Fibroblast of skin of right quadriceps (primary cell): ENCODE results near the gene SRGAP1.
"Not testable (repeated sequence)": the region's sequence is repeated elsewhere in the genome, so short reads cannot be mapped to it uniquely, and the experiment has no call there.

ENCODE experiments used
- DNase-seq: peaks from one replicate; pipeline ENCODE4 v3.0.0-alpha.2; 2013

SRGAP1 gene

DNA sequence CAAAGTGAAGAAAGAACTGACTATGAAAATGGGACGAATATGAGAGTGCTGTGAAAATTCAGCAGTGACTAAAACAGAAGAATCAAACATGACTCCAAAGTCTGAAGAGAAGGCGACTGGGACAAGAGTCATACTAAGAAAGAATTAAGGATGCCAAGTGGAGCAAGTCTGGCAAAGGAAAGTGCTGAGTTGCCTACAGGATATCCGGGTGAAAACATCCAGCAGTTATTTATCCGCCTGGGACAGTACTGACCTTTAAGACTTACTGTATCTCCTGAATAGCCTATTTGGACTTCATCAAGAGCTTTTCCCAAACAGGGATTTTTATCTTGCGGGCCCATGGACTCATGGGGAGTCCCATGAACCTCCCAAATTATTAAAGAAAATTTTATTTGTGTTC lies 336.5 kb downstream of the SRGAP1 start:
- DNase-seq = peak; percentile 62

DNA sequence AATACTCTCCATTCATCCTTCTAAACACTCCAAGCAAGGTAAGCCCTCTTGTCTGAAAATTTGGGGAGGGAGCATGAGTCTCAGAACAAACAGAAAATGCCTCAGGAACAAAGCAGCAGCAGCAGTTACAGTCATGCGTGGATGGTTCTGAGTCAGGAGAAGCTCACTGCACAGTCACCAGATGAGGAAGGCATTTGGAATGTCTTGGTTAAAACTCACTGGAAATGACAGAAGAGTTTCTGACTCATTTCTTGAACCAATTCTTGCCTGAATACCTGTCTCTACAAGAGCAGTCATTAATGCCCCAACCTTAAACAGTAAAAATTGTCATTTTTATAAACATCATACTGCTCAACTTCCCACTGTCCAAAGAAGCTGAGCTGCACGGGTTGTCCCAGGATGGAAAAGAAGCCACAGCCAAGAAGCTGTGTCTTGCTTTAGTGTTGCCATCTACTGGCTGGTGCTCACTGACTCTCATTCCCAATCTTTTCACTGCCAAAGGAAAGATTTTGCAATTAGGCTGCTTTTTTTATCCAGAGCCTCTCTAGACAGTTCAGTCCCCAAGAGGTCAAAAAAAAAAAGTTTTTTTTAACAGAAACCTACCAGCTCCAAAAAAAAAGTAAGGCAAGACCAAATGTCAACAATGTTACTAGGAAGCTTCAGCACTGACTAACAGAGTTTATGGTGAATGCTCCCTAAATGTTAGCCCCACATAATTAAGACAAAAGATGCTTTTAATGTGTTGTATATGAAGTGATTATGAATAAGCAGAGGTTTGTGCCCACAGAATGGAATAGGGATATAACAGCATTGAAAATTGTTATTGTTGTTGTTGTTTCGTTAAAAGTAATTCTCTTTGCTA lies 337.2 kb downstream of the SRGAP1 start:
- peak; percentile 98 for DNase-seq

DNA sequence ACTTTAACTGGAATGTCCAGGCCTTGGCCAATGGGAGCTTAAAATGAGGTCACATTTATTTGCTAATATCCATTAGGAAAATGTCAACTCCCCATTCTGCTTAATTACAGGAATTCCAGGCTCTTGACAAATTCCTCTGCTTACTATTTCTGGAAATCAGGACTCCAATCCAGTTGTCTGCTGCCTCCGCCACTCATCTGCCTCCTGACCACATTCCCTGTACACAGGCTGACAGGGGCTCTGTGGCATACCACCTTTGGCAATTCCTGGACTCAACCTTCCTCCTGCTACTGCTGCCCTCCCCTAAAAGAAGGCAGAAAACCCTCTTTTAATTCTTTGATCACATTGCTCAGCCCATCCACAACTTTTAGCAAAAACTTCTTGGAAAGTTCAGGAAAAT lies 339.7 kb downstream of the SRGAP1 start:
- DNase-seq = no peak

DNA sequence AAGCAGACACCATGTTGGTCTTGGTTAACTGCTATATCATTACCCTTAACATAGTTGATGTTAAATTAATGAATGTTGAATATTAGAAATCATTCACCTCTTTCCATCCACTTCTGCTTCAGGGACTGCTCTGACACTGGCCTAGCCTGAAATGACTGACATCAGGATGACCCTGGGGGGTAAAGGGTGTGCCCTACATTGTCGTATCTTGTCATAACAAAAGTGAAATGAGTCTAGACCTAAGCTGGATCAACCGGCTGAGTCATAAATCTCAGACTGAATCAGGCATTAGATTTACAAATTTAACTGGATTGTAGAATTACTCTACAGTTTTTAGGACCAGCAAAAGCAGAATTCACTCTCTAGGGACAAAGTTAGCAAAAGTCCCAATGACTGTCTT lies 342.3 kb downstream of the SRGAP1 start:
- no peak for DNase-seq

DNA sequence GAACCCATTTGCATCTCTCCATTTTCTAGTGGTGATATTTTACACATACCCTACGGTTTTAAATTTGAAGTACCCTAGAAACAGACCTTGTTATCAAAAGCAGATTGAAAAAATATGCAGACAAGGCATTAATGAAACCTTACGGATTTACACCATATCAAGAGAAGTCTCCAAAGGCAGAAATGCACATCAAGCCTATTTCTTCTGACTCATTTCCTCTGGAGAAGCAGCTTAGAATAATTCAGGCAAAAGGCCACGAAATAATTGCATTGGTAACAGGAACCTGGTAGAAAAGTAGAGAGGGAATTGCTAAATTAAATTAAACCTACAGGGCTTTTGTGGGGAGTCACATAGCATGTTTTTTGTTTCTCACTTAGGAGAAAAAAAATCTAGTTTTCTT lies 342.9 kb downstream of the SRGAP1 start:
- DNase-seq = peak; percentile 89

DNA sequence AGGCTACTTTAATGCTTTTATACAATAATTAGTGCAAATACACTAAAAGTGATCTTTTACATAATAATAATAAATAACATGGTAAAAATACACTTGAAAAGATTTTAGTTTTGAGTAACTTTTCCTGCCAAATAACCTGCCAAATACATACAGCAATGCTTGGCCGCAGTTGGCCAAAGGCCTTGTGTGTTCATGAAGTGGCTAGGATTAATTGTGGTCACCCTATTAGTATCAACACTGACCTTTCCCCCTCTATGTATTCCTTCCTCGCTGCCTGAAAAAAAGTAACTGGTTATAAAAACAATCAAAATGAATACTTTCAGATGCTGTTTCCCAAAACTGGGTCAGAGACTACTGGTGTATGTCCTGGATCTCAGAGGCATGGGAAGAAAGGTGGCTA lies 343.3 kb downstream of the SRGAP1 start:
- DNase-seq = no peak

DNA sequence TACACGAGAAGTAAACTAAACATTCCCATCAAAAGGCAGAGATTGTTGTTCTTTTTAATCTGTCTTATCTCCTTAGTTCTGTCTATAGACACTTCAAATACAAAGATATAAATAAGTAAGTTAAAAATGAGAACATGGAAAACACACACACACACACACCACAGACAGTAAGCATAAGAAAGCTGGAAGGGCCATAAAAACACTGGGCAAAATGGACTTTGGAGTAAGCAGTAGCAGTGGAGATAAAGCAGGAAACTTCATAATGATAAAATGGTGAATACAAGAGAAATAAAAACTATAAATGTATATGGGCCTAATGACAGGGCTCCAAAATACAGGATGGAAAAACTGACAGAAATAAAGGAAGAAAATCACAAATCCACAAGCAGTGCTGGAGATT lies 345.0 kb downstream of the SRGAP1 start:
- DNase-seq = no peak

DNA sequence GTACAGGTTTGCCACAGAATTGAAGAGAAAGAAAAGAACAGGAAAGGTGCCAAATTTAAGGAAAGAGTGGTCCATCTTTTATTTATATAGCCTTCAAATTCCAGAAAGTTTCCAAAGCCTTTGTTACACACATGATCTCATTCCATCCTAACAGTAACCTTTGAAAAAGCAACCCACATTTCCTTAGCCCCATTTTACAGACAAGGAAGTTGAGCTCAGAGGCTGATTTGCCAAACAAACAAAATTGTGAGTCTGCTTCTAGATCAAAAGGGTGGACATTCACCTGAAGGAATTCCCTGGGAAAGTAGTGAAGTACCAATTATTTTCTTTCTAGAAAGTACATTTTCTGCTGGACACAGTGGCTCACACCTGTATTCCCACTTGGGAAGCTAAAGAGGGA lies 345.6 kb downstream of the SRGAP1 start:
- no peak for DNase-seq

DNA sequence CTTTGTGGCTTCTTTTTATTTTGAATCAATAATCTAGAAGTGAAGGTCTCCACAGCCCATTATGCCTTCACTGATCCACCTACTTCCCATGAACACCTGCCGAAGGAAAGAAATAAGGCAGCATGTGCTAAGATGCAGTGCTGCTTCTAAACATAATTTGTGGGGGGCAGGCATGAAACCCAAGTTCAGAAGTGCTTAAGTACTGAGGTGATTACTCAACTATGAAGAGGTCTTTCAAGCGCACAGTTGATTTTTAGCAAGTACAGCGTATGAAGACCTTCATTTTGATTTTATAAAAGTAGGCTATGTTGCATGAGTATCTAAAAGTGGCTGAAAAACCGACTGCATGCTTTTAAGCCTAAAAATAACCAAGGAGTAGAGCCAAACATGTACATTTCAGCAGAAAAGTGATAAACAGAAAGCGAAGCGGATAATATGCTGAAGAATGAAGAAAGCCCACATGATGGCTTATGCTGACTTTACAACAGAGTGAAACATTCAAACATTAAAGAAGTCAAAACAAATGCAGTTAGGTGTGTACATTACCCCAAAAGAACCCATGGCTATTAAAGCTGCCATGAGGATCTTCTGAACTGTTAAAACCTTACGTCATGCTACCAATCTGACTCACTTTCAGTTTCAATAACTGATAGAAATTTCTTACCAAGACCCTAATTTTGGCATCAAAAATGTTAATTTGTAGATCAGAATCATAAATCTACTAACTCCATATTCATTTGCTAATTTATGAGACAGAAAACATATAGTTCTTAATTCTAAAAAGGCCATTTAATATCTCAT lies 348.3 kb downstream of the SRGAP1 start:
- DNase-seq = no peak

DNA sequence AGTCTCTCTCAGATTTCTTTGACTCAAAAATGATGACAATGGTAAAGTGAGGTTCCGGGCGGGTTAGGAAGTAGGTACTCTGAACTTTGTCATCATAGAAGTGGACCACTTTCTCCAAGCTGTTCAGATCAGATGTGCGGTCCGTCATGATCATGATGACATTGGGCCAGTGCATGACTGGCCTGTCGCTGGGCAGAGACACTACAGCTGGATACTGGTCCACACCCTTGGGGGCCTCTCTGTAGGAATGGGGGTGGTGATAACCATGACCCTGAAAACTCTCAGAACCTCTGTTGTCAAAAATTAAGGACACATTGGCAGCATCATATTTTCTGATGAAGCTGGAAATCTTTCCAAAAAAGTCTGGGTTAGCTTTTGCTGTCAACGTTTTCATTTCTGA lies 349.4 kb downstream of the SRGAP1 start:
- no peak for DNase-seq

DNA sequence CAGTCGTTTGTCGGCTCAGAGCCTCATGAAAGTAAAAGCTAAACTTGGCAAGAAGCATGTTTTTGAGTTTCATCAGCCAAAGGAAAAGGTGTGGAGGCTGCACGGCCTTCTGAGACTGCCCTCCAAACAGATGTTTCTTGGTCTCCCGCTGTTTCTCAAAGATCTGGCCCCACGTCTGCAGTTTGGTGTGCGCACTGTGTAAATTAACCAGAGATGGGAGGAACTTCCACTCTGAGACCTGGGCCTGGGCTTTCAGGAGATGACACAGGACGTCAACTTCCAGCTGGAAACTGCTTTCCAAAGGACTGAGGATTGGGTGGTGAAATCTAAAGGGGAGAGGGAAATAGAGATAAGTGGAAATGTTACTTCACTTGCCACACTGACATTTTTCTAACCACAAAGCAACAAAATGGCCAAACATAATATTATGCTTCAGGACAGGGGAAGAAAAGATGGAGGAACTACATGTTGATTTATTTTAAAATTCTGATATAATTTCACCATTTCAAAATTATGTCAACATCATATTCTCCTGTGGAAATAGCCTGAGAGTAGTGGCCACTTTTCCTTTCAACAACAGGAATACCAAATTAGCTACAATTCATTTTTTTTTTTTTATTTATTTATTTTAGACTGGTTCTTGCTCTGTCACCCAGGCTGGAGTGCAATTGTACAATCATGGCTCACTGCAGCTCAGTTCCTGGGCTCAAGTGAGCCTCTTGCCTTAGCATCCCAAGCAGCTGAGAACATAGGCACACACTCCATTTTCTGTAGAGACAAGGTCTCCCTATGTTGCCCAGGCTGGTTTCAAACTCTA lies 350.0 kb downstream of the SRGAP1 start:
- DNase-seq = no peak

DNA sequence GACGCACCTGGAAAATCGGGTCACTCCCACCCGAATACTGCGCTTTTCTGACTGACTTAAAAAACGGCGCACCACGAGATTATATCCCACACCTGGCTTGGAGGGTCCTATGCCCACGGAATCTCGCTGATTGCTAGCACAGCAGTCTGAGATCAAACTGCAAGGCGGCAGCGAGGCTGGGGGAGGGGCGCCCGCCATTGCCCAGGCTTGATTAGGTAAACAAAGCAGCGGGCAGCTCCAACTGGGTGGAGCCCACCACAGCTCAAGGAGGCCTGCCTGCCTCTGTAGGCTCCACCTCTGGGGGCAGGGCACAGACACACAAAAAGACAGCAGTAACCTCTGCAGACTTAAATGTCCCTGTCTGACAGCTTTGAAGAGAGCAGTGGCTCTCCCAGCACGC lies 351.3 kb downstream of the SRGAP1 start:
- not testable (repeated sequence) for DNase-seq

DNA sequence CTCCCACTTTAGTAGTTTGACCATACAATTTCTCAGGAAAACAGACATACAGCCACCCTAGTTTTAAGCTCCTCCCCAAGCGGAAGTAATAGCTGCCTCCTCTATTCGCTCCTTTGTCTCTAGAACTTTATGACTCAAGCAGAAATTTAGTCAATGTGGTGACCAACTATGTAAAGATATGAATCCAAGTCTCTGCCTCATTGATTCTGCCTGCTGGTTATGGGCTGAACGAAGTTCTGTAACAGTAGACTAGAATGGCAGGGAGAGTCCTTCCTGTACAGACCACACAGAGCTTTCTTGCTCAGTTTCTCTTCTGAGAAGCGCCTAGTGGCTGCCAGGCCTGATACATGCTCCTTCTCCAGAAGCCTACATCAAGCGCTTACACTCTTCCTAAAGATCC lies 358.5 kb downstream of the SRGAP1 start:
- no peak for DNase-seq

DNA sequence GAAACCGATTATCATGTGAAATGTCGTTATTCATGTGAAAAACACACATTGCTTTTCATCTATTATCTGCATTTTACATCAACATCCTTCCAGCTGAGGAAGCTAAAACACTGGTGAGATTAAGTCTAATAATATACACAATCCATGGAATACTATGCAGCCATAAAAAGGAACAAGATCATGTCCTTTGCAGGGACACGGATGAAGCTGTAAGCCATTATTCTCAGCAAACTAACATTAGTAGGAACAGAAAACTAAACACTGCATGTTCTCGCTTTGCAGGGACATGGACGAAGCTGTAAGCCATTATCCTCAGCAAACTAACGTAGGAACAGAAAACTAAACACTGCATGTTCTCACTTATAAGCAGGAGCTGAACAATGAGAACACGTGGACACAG lies 359.3 kb downstream of the SRGAP1 start:
- no peak for DNase-seq

DNA sequence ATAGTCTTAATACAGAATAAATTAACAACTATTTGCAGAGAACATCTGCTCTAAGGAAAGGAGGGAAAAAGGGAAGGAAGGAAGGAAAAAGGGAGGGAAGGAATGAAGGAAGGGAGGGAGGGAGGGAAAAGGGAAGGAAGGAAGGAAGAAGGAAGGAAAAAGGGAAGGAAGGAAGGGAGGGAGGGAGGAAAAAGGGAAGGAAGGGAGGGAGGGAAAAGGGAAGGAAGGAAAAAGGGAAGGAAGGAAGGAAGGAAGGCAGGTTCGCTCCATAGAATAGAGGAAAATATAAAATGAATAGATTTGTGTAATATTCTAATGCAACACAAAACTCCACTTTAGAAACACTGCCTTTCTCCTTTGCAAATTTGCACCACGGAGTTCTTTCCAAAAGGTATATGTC lies 361.0 kb downstream of the SRGAP1 start:
- DNase-seq = no peak

DNA sequence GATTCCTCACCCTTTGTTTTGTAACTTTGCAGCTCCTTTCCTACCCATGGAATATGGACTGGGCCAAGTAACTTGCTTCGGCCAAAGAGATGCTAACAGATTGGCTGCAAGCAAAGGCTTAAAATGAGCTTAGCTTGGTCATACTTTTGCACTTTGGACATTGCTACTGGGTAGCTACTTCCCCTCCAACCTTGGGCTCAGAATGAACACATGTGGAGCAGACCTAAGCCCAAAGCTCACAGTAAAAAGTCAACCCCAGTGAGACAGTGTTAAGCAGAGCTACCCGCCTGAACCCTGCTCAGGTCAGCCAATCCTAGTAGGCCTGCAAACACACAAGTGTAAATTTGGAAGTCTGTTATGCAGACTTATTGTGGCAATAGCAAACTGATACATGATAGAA lies 363.0 kb downstream of the SRGAP1 start:
- no peak for DNase-seq
